LHCN-M2 (cell line): ENCODE measurements around the gene FRMD4B. TPM values are rescaled to one million over a fixed set of nuclear protein-coding genes. Genes with fewer than 3 reads are reported as not detected.

Experiments
- DNase-seq: peaks from one replicate; pipeline ENCODE4 v3.0.0-alpha.2; 2012; ENCODE audit warnings: low read depth
- total RNA-seq: library from RNA; depleted of rRNA; stranded (reverse); fragments of >200 nt; gene quantifications from 2 replicates; pipeline ENCODE4 v1.2.3, GENCODE V29; 2014

The FRMD4B gene
- total RNA-seq, 1 experiment from 2014 or later: 5.6 TPM

- no peak for DNase-seq
Measured at GRCh38 chr3:69405067-69405466, 19.2 kb upstream of the FRMD4B start.

- no peak for DNase-seq
Measured at GRCh38 chr3:69403454-69403853, 17.6 kb upstream of the FRMD4B start.

GRCh38 chr3:69400683-69401082, 14.8 kb upstream of the FRMD4B start:
- DNase-seq: no peak

- DNase-seq: no peak
Measured at GRCh38 chr3:69392850-69393249, 7.0 kb upstream of the FRMD4B start.

- no peak for DNase-seq
Measured at GRCh38 chr3:69392415-69392814, 6.5 kb upstream of the FRMD4B start.

- no peak for DNase-seq
Measured at GRCh38 chr3:69391554-69391953, 5.7 kb upstream of the FRMD4B start.

GRCh38 chr3:69390771-69391170, 4.9 kb upstream of the FRMD4B start:
- DNase-seq: no peak

- DNase-seq: no peak
Measured at GRCh38 chr3:69389520-69390248, 3.8 kb upstream of the FRMD4B start.

- DNase-seq: no peak
Measured at GRCh38 chr3:69388241-69388640, 2.4 kb upstream of the FRMD4B start.

- no peak for DNase-seq
Measured at GRCh38 chr3:69386556-69387385, 883 bp upstream of the FRMD4B start.

- no peak for DNase-seq
Measured at GRCh38 chr3:69385123-69385722, 665 bp downstream of the FRMD4B start.

GRCh38 chr3:69384326-69384725, 1.6 kb downstream of the FRMD4B start:
- no peak for DNase-seq

GRCh38 chr3:69379661-69380060, 6.2 kb downstream of the FRMD4B start:
- peak; percentile 50 for DNase-seq

- no peak for DNase-seq
Measured at GRCh38 chr3:69378112-69378802, 7.6 kb downstream of the FRMD4B start.

- no peak for DNase-seq
Measured at GRCh38 chr3:69377262-69377661, 8.6 kb downstream of the FRMD4B start.

GRCh38 chr3:69376731-69377130, 9.2 kb downstream of the FRMD4B start:
- DNase-seq: no peak

GRCh38 chr3:69371816-69372215, 14.1 kb downstream of the FRMD4B start:
- DNase-seq: no peak

GRCh38 chr3:69370901-69371301, 15.0 kb downstream of the FRMD4B start:
- peak; percentile 73 for DNase-seq

- peak; percentile 83 for DNase-seq
Measured at GRCh38 chr3:69370156-69370883, 15.6 kb downstream of the FRMD4B start.

GRCh38 chr3:69368129-69368741, 17.7 kb downstream of the FRMD4B start:
- DNase-seq: peak; percentile 98

GRCh38 chr3:69367586-69367985, 18.3 kb downstream of the FRMD4B start:
- DNase-seq: no peak
